HG02678 (cell line): ENCODE measurements around the gene AKAP1.

Source experiments
- ATAC-seq: cut with Tn5 transposase; IDR thresholded peaks from one replicate; pipeline ENCODE4 v1.9.1; 2021; ENCODE audit warnings: mild to moderate bottlenecking, moderate library complexity; ENCODE audit not compliant: unreplicated experiment

The AKAP1 gene

GRCh38 chr17:57158325-57158724 is 73.3 kb downstream of the AKAP1 start:
- ATAC-seq, result no peak

GRCh38 chr17:57158795-57159194 is 73.7 kb downstream of the AKAP1 start:
- no peak for ATAC-seq

- ATAC-seq, result no peak
Measured at GRCh38 chr17:57160624-57161023, 75.6 kb downstream of the AKAP1 start.

DNA sequence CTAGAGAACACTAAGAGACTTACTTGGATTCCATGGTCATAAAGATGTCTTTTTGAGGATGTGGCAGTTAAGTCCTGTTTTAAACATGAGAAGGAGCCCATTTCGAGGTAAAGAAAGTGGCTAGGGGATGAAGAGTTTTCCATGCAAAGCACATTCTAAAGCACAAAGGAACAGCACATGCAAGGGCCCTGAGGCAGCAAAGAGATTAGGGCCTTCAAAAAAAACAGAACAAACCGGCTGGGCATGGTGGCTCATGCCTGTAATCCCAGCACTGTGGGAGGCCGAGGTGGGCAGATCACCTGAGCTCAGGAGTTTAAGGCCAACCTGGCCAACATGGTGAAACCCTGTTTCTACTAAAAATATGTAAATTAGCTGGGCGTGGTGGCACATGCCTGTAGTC is 79.8 kb downstream of the AKAP1 start:
- no peak for ATAC-seq

DNA sequence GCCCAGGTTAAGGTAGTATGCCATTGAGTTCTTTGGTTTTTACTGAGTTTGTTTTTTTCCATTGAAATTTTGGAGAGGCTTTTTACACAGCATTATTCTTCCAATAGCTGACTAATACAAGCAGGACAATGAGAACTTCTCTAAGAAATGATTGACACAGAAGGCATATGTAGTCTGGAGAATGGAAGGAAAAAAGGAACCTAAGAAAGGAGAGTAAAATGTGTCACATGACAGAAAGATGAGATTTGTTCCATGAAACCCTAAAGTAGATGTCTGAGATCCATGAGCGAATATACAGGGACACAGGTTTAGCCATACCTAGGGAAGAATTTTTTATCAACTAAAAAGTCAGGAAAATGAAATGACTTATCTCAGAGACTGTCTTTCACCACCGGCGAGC is 80.7 kb downstream of the AKAP1 start:
- ATAC-seq, result no peak

GRCh38 chr17:57166803-57167202 is 81.8 kb downstream of the AKAP1 start:
- no peak for ATAC-seq

GRCh38 chr17:57168695-57169094 is 83.6 kb downstream of the AKAP1 start:
- ATAC-seq, result no peak

DNA sequence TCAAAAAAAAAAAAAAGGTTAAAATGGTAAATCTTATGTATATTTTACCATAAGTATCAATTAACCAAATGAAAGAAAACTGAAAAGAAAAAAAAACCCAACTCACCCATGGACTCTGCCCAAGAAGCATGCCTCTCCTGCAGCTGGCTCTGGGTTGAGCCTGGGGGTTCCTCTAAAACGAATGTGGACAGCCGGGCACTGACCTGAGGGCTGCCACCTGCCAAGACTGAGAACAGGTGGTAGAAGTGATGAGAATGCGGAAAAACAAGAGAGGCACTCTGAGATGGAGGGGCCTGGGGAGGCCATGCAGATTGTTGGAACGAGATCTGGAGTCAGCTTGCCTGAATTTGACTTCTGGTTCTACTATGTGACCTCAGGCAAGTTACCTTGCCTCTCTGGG is 85.8 kb downstream of the AKAP1 start:
- no peak for ATAC-seq
